Right kidney (tissue), 1 donor: ENCODE data around the gene PACSIN1.

Experiments
- DNase-seq: peaks from one replicate; pipeline ENCODE4 v3.0.0-alpha.2; 2016

Gene PACSIN1

GRCh38 chr6:34547701-34548644, 82.1 kb downstream of the PACSIN1 start:
- DNase-seq, result no peak

DNA sequence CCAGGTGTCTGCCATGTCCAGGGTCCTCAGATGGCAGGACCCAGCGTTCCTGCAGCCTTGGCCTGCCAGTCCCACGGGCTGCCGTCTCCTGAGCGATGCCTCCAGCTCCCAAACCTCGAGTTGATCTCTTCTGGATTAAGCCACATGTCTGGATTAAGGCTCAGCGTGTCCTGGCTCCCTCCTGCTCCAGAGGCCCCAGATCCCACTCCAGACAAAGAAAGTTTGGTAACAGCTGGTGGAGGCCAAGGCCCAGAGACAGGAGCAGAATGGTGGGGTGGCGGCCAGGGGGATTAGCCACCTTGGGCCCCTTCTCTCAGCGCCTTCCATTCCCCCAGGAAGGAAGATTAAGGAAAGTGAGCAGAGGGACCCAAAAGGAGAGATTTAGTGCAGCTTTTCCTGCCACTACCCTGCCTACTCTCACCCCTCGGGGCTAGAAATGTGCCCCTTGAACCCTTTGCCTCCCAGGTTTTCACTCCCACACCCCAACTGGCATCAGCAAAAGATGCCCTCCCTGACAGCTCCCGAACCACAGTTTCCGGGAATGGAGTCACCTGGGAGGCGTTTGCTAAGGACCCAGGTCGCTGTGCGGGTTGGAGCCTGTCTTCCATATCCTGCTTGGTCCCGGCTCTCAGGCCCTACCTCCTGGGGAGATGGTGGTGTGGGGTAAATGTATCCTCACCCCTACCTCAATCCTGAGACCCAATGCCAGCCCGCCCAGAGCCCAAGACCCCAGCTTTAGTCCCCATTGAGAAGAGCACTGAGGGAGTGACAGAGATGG, 83.3 kb downstream of the PACSIN1 start:
- DNase-seq, result no peak

- DNase-seq, result no peak
Measured at GRCh38 chr6:34549804-34550202, 83.9 kb downstream of the PACSIN1 start.

DNA sequence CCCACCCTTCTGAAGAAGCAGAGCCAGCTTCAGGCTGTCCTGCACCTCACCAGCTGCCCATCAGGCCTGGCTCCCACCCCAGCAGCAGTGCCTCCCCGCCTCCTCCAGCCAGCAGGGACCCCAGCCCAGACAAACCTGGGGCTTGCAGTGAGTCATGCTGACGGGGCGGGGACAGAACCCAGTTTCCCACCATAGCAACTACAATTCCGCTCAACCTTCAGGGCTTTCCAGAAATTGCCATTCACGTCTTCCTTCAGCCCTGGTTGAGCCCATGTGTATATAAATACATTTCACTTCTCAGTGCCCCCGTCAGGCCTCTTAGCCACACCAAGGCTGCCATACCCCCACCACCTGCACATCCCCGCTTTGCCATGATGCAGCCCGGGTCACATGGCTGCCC, 85.8 kb downstream of the PACSIN1 start:
- DNase-seq, result no peak

DNA sequence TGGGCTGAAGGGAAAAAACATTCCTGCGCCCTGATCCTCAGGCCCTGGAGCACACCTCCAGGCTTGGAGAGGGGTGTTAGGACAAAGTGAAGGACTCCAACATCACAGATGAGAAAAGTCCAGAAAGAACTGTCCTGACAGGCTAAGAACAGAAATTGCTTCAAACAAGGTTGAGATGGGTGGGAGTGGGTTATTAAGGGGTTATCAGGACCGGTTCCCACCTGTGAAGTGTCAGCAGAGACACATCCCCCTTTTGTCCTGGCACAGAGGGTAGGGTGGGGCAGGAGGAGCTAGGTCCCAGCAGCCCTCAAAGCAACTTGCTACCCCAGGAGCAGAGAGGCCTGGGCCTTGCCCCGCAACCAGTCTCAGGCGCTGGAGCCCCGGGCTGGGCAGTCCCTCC, 86.7 kb downstream of the PACSIN1 start:
- DNase-seq, result no peak

- DNase-seq, result no peak
Measured at GRCh38 chr6:34553146-34553545, 87.3 kb downstream of the PACSIN1 start.

- no peak for DNase-seq
Measured at GRCh38 chr6:34553750-34554149, 87.9 kb downstream of the PACSIN1 start.

DNA sequence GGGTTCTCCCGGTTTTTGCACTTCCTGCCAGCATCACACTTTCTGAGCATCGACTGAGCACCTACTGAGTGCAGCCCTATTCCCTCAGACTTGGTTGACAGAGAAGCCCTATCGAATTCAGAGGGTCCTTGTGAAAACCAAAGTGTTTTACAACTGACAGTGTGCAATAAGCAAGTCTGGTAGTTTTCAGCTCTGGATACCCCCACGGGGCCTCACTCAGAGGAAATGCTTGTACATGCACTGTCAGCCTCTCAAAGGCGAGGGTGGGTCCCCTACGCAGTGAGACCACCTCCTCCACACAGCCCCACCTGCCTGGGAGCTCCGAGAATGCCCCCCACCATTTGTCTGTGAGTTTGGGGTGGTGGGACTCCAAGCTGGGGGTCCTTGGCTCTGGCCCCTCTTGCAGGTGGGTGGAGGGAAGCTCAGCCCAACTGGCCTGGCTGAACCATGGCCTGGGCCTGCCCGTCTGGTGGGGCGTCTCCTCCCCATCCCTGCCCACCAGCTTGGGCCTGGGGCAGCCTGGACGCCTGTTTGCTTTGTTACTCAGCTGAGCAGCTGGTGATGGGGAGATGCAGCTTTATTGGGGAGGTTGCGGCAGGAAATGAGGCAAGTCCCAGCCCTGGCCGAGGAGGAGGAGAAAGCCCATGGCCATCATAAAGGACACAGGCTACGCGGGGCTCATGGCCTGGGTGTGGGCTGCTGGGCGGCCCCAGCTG, 88.6 kb downstream of the PACSIN1 start:
- DNase-seq, result no peak

DNA sequence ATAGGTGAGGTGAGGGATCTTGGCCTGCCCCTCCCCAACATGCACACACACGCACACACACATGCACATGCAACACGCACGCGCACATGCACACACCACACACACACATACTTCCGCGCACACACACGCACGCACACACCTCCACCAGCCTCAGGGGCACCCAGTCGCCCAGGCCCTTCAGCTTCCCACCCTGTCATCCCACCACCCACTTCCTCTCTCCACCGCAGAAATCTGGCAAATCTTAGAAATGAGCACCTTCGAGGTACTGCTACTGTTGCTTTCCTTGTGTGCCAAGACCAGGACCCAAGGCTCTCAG, 89.1 kb downstream of the PACSIN1 start:
- no peak for DNase-seq

GRCh38 chr6:34555328-34555727, 89.5 kb downstream of the PACSIN1 start:
- no peak for DNase-seq

- no peak for DNase-seq
Measured at GRCh38 chr6:34556031-34556471, 90.2 kb downstream of the PACSIN1 start, which contains the start of gene SPDEF. Gene SPDEF, minus strand, starts transcription at chr6:34556329. Its CDS starts 11,874 bp downstream, at chr6:34544455.

- no peak for DNase-seq
Measured at GRCh38 chr6:34556493-34556892, 90.6 kb downstream of the PACSIN1 start.

- no peak for DNase-seq
Measured at GRCh38 chr6:34557228-34557627, 91.4 kb downstream of the PACSIN1 start.

- no peak for DNase-seq
Measured at GRCh38 chr6:34558172-34558714, 92.4 kb downstream of the PACSIN1 start.

DNA sequence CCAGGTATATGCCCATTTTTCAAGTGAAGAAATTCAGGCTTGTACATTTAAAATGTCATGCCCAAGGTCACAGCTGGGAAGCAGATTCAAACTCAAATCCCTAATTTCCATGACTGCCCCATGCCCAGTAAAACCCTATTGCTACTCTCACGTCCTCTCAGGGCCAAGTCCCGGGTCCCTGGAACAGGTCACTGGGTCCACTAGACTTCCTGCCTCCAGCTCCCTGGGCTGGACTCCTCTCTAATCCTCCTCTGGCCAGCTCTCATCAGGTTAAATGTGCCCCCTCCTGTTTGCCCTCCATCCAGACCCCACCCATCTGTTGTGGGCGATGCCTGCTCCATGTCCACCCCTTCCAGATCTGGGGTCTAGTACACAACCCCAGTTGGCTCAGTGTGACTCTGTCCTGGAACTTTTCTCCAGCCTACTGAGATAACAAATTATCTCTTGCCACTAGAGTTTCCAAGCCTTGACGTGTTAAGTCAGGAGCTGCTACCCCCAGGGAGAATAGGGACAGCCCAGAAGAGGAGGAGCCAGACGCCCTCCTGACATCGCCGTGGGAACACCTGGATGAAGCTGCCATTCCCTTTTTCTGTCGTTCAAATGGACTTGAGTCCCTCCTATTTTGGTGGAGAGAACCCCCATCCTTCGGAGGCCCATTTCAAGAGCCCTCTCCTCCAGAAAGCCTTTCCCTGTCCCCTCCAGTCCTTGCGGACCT, 93.9 kb downstream of the PACSIN1 start:
- DNase-seq, result no peak

DNA sequence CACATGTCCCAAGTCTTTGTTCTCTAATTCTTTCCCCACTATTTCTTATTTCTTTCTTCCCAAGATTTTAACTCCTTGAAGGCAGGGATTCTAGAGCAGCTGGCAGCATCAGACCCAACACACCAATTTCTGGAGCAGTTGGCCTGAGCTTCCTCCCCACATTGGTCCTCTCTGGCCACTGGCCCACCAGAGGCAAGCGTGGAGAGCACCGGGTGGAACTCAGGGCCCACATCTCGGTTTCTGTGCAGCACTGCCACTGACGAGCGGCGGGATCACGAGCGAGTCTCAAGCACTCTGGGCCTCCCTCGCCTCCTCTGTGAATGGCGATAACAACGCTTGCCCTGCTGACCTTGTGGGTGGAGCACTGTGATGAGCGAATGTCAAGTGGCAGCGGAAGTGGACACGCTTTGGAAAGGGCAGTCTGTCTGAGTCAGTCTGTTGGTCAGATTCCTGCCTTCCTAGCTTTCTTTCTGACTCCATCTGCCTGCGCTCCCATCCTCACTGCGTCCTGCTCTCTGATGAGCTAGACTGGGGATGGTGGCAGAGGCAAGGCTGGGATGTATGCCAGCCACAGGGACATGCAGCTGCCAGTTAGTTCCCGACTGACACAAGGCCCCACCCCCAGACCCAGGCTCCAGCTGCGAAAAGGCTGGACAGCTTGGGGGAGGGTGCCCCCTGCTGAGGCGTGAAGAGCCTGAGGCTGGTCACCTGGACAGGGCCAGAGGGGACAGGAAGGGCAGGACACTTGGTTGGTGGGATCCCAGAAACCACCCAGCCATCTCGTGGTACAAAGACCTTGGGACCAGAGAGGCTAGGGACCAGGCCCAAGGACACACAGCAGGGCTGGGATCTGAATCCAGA, 94.7 kb downstream of the PACSIN1 start:
- no peak for DNase-seq

DNA sequence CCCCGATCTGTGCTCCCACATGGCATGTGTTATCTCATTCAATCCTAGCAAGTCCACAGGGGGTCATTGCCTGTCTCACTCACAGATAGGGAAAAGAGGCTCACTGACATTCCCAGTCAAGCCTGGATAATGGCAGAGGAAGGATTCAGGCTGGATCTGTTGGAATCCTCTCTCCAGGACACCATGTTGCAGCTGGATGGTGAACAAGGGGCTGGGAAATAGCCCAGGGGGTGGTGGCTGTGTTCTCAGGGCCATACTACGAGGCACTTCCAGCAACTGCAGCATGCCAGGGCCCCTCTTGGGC, 95.3 kb downstream of the PACSIN1 start:
- no peak for DNase-seq

DNA sequence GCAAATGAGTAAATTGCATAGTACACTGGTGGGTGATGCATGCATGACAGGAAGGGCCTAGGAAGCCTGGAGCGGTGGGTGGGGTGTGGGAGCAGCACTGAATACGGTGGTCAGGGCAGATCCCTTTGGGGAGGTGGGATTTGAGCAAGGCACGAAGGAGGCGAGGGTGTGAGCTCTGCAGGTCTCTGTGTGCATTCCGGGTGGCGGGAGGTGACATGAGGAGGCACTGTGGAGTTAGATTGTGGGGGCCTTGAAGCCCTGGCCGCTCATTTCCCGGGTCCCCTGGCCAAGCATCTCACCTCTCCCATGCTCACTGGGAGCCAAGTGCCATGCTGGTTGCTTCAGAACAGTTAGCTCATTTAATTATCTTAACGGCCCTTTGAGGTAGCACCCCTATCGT, 96.5 kb downstream of the PACSIN1 start:
- no peak for DNase-seq

GRCh38 chr6:34562861-34563512, 97.1 kb downstream of the PACSIN1 start:
- no peak for DNase-seq

DNA sequence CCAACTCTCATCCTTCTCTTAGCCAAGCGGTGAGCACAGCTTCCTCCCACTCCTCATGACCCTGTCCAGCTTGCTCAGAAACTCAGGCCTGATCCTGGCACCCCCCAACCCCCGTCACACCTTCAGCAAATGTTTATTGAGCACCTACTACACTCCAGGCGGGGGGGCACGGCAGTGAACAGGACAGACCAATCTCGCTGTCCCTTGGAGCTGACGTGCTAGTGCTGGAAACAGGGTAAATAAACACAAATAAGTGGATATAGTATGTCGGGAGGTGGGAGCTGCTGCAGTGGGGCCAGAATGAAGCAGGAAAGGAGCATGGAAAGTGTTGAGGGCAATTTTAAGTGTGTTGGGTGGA, 97.6 kb downstream of the PACSIN1 start:
- DNase-seq, result no peak

DNA sequence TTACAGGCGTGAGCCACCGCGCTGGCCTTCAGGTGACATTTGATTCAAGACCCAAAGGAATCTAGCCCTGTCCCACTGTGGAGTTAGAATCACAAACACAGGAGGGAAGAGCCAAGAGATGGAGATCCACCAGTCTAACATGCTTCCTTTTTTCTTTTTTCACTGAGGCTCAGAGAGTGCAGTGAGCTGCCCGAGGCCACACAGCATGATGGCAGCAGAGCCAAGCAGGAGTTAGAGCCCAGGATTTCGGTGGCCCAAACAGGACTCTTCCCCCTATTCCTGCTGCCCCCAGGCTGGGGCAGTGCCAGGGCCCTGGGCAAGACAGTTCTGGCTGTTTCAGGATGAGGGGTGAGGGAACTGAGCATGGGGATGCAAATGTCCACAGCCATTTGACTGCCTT, 98.3 kb downstream of the PACSIN1 start:
- no peak for DNase-seq
